ENCODE results near the gene MYL6B. TPM values are rescaled to one million over a fixed set of nuclear protein-coding genes. Genes with fewer than 3 reads are reported as not detected.
"Not testable (repeated sequence)": the region's sequence is repeated elsewhere in the genome, so short reads cannot be mapped to it uniquely, and the experiment has no call there.

MYL6B gene
- total RNA-seq, 1 experiment from 2014 or later, result 71.9 TPM

GRCh38 chr12:56188778-56189098 lies 36.4 kb downstream of the MYL6B start:
- peaks cover 41% of the 10 kb centered on the region for H3K36me3 ChIP-seq
- no peaks in the 10 kb centered on the region for H3K27me3 ChIP-seq (replicated peaks)
- H3K4me1 ChIP-seq (replicated peaks), result peaks cover 13% of the 10 kb centered on the region
- H3K9me3 ChIP-seq (replicated peaks), result no peaks in the 10 kb centered on the region
- H3K27ac ChIP-seq, result no peak overlapping the region
- peak overlapping the region; percentile 84 for H3K4me3 ChIP-seq
- DNase-seq (ENCODE audit: low read depth in 1 of 2, low spot score in 2 of 2), result no peak

GRCh38 chr12:56189099-56189917 lies 36.9 kb downstream of the MYL6B start, which contains the start of gene SMARCC2:
SMARCC2 (minus strand) TSS chr12:56189483; CDS start chr12:56189461, 22 bp downstream.
- peak; percentile 88 to 91 for DNase-seq (ENCODE audit: low read depth in 1 of 2, low spot score in 2 of 2)
- H3K27me3 ChIP-seq (replicated peaks), result no peaks in the 10 kb centered on the region
- H3K4me3 ChIP-seq, result peak within 1 kb of the TSS; percentile 84
- no peaks in the 10 kb centered on the region for H3K9me3 ChIP-seq (replicated peaks)
- peaks cover 35% of the 10 kb centered on the region for H3K36me3 ChIP-seq
- peaks cover 13% of the 10 kb centered on the region for H3K4me1 ChIP-seq (replicated peaks)
- peak within 1 kb of the TSS; percentile 63 for H3K27ac ChIP-seq

GRCh38 chr12:56189918-56190694 lies 37.7 kb downstream of the MYL6B start:
- H3K36me3 ChIP-seq, result peaks cover 27% of the 10 kb centered on the region
- H3K9me3 ChIP-seq (replicated peaks), result no peaks in the 10 kb centered on the region
- H3K4me3 ChIP-seq, result peak overlapping the region; percentile 84
- DNase-seq (ENCODE audit: low read depth in 1 of 2, low spot score in 2 of 2), result peak; percentile 82 to 97
- H3K27ac ChIP-seq, result peak overlapping the region; percentile 63
- H3K27me3 ChIP-seq (replicated peaks), result no peaks in the 10 kb centered on the region
- H3K4me1 ChIP-seq (replicated peaks), result peaks cover 13% of the 10 kb centered on the region

GRCh38 chr12:56190695-56191155 lies 38.3 kb downstream of the MYL6B start:
- no peaks in the 10 kb centered on the region for H3K9me3 ChIP-seq (replicated peaks)
- DNase-seq (ENCODE audit: low read depth in 1 of 2, low spot score in 2 of 2), result no peak
- H3K27ac ChIP-seq, result no peak overlapping the region
- no peaks in the 10 kb centered on the region for H3K27me3 ChIP-seq (replicated peaks)
- H3K4me3 ChIP-seq, result peak overlapping the region; percentile 84
- peaks cover 23% of the 10 kb centered on the region for H3K36me3 ChIP-seq
- peaks cover 13% of the 10 kb centered on the region for H3K4me1 ChIP-seq (replicated peaks)

GRCh38 chr12:56192582-56192981 lies 40.2 kb downstream of the MYL6B start:
- Histone ChIP-seq H3K4me3 (no peak overlapping the region), H3K9me3 (replicated peaks) (no peaks in the 10 kb centered on the region), H3K36me3 (peaks cover 8% of the 10 kb centered on the region), H3K27ac (no peak overlapping the region), H3K4me1 (replicated peaks) (peaks cover 24% of the 10 kb centered on the region), H3K27me3 (replicated peaks) (no peaks in the 10 kb centered on the region)
- DNase-seq (ENCODE audit: low read depth in 1 of 2, low spot score in 2 of 2), result no peak

- no peak overlapping the region for H3K27ac ChIP-seq
- peaks cover 24% of the 10 kb centered on the region for H3K4me1 ChIP-seq (replicated peaks)
- no peaks in the 10 kb centered on the region for H3K9me3 ChIP-seq (replicated peaks)
- peaks cover 2% of the 10 kb centered on the region for H3K36me3 ChIP-seq
- no peak overlapping the region for H3K4me3 ChIP-seq
- no peaks in the 10 kb centered on the region for H3K27me3 ChIP-seq (replicated peaks)
- DNase-seq (ENCODE audit: low read depth in 1 of 2, low spot score in 2 of 2), result peak; percentile 71 to 82
These were observed 40.7 kb downstream of the MYL6B start for GRCh38 chr12:56193025-56193578.

GRCh38 chr12:56196818-56197550 lies 44.6 kb downstream of the MYL6B start:
- H3K4me1 ChIP-seq (replicated peaks), result peaks cover 26% of the 10 kb centered on the region
- not testable (repeated sequence) for H3K27me3 ChIP-seq (replicated peaks); H3K4me3 ChIP-seq; H3K36me3 ChIP-seq; H3K9me3 ChIP-seq (replicated peaks)
- DNase-seq (ENCODE audit: low read depth in 1 of 2, low spot score in 2 of 2), result peak; percentile 73 to 91
- H3K27ac ChIP-seq, result peak overlapping the region; percentile 73

- H3K4me1 ChIP-seq (replicated peaks), result peaks cover 26% of the 10 kb centered on the region
- H3K4me3 ChIP-seq, result no peak overlapping the region
- no peaks in the 10 kb centered on the region for H3K36me3 ChIP-seq
- H3K27ac ChIP-seq, result peak overlapping the region; percentile 73; the same call in 1 of the 2 replicates
- DNase-seq (ENCODE audit: low read depth in 1 of 2, low spot score in 2 of 2), result no peak
- H3K27me3 ChIP-seq (replicated peaks), result no peaks in the 10 kb centered on the region
- no peaks in the 10 kb centered on the region for H3K9me3 ChIP-seq (replicated peaks)
These were observed 45.7 kb downstream of the MYL6B start for GRCh38 chr12:56197921-56198635.

GRCh38 chr12:56198836-56199235 lies 46.4 kb downstream of the MYL6B start:
- no peak for DNase-seq (ENCODE audit: low read depth in 1 of 2, low spot score in 2 of 2)
- Histone ChIP-seq H3K27me3 (replicated peaks) (no peaks in the 10 kb centered on the region), H3K27ac (no peak overlapping the region), H3K4me3 (no peak overlapping the region), H3K4me1 (replicated peaks) (peaks cover 26% of the 10 kb centered on the region), H3K9me3 (replicated peaks) (no peaks in the 10 kb centered on the region), H3K36me3 (no peaks in the 10 kb centered on the region; the same call in 1 of the 2 replicates)

GRCh38 chr12:56202366-56202765 lies 50.0 kb downstream of the MYL6B start:
- Histone ChIP-seq H3K9me3 (replicated peaks) (no peaks in the 10 kb centered on the region), H3K4me3 (no peak overlapping the region), H3K36me3 (peaks cover 31% of the 10 kb centered on the region), H3K4me1 (replicated peaks) (peaks cover 28% of the 10 kb centered on the region), H3K27ac (no peak overlapping the region), H3K27me3 (replicated peaks) (no peaks in the 10 kb centered on the region)
- no peak for DNase-seq (ENCODE audit: low read depth in 1 of 2, low spot score in 2 of 2)

- no peak overlapping the region for H3K4me3 ChIP-seq
- H3K9me3 ChIP-seq (replicated peaks), result no peaks in the 10 kb centered on the region
- peaks cover 23% of the 10 kb centered on the region for H3K4me1 ChIP-seq (replicated peaks)
- no peak overlapping the region for H3K27ac ChIP-seq
- H3K27me3 ChIP-seq (replicated peaks), result no peaks in the 10 kb centered on the region
- DNase-seq (ENCODE audit: low read depth in 1 of 2, low spot score in 2 of 2), result no peak
- H3K36me3 ChIP-seq, result peaks cover 36% of the 10 kb centered on the region
These were observed 50.5 kb downstream of the MYL6B start for GRCh38 chr12:56202838-56203237.

- Histone ChIP-seq H3K4me1 (replicated peaks) (peaks cover 12% of the 10 kb centered on the region; the same call in 1 of the 2 replicates), H3K9me3 (replicated peaks) (no peaks in the 10 kb centered on the region), H3K27ac (no peak overlapping the region), H3K4me3 (no peak overlapping the region), H3K36me3 (peaks cover 41% of the 10 kb centered on the region), H3K27me3 (replicated peaks) (no peaks in the 10 kb centered on the region)
- DNase-seq (ENCODE audit: low read depth in 1 of 2, low spot score in 2 of 2), result no peak
These were observed 51.9 kb downstream of the MYL6B start for GRCh38 chr12:56204275-56204674.

GRCh38 chr12:56205445-56205844 lies 53.1 kb downstream of the MYL6B start:
- no peak for DNase-seq (ENCODE audit: low read depth in 1 of 2, low spot score in 2 of 2)
- Histone ChIP-seq H3K36me3 (peaks cover 52% of the 10 kb centered on the region), H3K4me3 (no peak overlapping the region), H3K9me3 (replicated peaks) (no peaks in the 10 kb centered on the region), H3K4me1 (replicated peaks) (peaks cover 12% of the 10 kb centered on the region; the same call in 1 of the 2 replicates), H3K27ac (no peak overlapping the region), H3K27me3 (replicated peaks) (no peaks in the 10 kb centered on the region)
